Right lung (tissue), 5 donors: Measurements from ENCODE around the gene P4HB. TPM values are rescaled to one million over a fixed set of nuclear protein-coding genes. Genes with fewer than 3 reads are reported as not detected.

Source experiments
- DNase-seq, 2 donors: peaks; one replicate each; pipeline ENCODE4 v3.0.0-alpha.2; 2013
- polyA plus RNA-seq, 5 donors: library from polyadenylated mRNA; unstranded; fragments of 120-200 nt; gene quantifications; one replicate each; pipeline versions ENCODE4 v1.2.1 to v1.2.3, GENCODE V29; 2013; ENCODE audit warnings: inconsistent platforms in 1 of 5, low replicate concordance in 1 of 5; ENCODE audit not compliant: insufficient read length in 5 of 5, insufficient read depth in 1 of 5

P4HB gene
- polyA plus RNA-seq, 5 donors: 405 to 645 (median 548) TPM

DNA sequence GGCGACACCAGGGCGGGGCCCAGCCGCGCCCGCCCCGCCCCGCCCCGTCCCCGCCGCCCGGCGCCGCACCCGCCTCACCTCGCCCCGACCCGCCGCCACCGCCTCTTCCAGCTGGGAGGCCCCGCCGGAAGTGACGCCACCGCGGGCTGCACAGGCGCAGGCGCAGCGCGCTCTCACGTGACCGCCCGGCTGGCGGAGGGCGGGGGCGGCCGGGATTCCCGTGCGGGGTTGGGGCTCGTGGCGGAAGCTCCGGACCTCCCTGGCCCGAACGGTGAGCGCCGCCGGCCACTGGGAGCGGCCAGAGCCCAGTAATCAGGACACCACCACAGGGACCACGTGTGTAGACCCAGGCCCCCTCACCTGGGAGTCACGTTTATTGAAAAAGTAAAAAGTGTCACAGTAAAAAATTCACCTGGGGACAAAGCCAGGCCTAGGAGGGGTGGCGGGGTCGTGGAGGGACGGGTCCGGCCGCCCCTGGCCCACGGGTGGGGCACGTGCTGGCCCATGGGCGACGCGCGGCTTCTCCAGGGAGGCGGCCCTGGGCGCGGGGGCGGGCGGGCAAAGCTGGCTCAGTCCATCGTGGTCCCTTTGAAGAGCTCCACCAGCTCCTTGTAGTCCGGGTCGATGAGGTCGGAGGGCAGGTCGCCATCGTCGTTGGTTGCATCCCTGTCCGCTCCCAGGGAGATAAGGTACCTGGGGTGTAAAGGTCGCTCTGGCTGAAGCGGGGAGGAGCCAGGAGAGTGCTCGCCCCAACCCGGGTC is 27.0 kb downstream of the P4HB start, which contains the start of gene MCRIP1:
TSS of gene MCRIP1 (minus strand) at position 132 of the 761 bp plus-strand sequence. CDS start 8,785 bp downstream, outside the sequence.
- peak; percentile 92 for DNase-seq

DNA sequence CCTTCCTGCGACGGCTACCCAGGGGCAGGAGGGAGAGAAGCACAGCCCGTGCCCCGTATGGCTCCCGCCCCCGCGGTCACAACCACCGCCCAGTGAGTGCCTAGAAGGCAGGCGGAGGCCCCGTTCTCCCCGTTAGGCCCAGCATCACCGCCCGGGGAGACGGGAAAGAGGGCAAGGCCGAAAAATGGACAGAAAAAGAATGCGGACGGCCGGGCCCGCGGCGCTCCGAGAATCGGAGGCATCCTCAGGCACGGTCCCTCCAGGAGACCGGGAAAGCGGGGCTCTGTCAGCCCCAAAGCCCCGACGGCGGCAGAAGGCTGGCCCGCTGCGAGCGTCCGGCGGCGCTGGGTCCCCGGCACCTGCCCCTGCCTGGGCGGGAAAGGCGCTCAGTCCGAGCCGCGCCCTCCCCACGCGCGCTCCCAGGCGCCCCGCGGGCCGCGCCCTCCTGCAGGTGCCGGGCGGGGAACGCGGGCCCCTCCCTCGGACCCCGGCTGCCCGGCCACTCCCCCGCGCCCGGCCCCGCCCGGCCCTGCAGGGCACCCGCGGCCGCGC is 27.7 kb downstream of the P4HB start:
- DNase-seq: no peak

DNA sequence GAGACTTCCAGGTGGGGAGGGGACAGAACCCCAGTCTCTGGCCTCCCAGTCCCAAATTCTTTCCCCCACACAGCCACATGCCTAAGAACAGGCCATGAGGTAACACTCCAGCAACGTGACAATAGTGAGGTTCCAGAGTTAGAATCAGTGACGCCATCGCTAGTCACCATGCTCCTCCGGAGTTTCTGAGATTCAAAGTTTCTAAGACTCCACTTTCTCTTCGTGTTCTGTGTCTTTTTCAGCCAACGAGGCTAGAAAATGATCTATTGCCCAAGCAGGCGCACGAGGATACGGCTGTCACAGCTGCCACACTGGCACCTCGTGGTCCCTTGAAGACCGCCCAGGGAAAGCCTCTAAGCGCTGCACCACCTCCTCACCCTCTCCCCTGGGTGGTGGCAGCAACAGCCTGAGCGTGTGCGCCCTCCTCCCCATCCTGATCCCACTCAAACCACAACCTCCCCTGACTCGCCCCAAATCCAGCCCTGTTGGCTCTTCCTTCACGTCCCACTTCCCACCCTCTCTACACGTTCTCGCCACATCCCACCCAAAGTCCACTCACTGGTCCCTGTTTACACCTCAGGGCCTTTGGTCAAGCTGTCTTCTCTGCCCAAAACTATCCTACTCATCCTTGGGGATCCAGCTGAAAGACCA is 28.3 kb downstream of the P4HB start:
- no peak for DNase-seq

GRCh38 chr17:81831563-81831956 is 28.8 kb downstream of the P4HB start:
- no peak for DNase-seq

DNA sequence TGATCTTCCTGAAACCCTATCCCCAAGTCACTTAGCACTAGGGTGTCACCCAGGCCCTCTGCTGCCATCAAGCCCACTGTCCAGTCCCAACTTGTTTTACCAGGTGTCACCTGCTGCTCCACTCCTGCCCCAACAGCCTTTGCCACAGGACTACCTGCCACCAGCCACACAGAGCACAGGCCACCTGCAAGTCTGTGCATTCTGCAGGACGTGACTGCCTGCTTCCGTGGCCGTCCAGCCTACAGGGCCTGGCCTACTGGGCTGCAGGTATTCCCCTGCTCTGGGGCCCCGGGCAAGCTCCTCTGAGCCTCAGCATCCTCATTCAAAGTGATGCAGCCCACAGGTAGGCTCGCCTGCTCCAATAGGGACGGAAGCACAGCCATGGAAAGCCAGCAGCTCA is 30.5 kb downstream of the P4HB start:
- no peak for DNase-seq

- no peak for DNase-seq
These were observed 31.7 kb downstream of the P4HB start for GRCh38 chr17:81828656-81829055.

GRCh38 chr17:81825841-81826466 is 34.4 kb downstream of the P4HB start:
- no peak for DNase-seq

DNA sequence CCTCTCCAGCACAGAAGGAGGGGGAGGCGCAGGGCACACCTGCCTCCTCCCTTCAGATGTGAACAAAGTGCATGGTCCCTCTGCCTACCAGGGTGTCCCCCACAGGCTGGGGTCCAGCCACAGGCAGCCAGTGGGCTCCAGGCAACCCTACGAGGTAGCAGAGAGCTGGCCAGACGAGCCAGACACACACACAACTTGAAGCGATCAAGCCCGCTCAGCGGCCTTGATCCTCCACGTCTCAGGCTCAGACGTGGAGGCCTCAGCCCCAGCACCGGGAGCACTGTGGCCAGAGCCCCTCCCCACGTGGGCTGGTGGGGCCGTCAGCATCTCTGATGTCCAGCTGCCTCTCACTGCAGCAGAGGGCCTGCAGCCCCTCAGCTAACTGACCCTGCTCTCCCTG is 35.7 kb downstream of the P4HB start:
- DNase-seq: no peak

- no peak for DNase-seq
These were observed 36.4 kb downstream of the P4HB start for GRCh38 chr17:81823820-81824550.

DNA sequence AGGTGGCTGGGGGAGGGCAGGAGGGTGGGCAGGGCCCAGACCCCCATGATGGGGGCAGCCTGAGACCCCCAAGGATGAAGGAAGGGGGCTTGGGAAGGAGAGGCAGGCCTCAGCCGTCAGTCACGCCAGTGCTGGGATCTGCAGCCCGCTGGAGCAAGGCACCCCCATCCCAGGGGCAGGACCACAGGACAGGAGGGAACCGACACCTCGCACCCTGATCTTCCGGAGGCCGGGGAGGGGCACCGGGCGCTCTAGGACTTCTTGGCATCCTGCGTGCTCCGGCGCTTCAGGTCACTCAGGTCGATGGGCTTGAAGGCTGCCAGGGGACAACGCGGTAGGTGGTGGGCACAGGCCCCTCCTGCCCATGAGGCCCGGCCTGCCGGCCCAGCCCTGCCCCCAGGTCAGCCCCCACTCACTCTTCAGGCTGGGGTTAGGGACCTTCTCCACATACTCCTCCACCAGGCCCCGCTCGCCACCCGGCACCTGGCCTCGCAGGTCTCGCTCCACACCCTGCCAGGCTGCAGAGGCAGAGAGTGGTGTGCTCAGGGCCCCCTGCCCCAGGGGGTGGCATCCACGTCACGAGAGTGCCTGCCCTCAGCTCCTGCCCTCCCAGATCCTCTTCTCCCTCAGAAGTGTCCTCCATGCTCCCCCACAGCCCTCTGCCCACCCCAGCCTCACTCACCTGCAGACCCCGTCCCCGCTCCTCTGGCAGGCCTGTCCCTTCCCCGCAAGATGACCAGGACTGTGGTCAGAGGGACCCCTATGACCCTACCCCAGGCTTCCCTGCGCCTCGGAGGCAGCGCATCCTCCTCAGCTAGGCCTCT is 37.1 kb downstream of the P4HB start:
- DNase-seq: no peak

- DNase-seq: no peak
These were observed 38.1 kb downstream of the P4HB start for GRCh38 chr17:81822312-81822637.

DNA sequence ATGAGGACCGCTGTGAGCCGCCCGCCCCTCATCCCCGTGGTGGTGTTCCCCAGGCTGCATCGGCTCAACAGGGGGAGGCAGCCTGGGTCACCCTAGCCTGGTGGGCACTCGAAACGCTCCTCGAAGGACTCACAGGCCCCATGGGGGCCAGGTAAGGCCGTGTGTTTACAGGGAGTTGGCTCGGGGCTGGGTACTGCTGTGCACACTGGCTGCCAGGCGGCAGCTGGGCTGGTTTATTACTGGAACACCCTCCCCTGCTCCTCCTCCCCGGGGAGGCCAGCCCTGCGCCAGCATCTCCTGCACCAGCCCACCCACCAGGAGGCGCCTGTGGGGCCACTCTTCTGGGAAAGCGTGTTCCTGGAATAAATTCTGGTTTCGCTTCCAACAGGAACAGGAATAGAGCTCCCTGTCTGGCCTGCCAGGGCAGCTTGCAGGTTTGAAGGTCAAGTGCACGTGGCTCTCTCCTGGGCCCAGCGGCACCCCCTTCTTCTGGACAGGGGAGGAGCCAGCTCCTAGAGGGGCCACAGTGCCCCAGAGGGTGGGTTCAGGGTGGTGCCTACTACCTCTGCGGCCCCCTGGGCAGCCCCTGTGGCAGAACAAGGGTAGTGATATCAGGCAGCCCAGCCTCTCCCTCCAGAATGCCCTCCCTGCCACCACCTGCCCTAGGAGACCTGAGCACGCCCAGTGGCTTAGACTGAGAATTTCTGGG is 38.6 kb downstream of the P4HB start:
- DNase-seq: no peak

GRCh38 chr17:81821147-81821546 is 39.2 kb downstream of the P4HB start:
- DNase-seq: no peak

- no peak for DNase-seq
These were observed 40.6 kb downstream of the P4HB start for GRCh38 chr17:81819708-81820107.

DNA sequence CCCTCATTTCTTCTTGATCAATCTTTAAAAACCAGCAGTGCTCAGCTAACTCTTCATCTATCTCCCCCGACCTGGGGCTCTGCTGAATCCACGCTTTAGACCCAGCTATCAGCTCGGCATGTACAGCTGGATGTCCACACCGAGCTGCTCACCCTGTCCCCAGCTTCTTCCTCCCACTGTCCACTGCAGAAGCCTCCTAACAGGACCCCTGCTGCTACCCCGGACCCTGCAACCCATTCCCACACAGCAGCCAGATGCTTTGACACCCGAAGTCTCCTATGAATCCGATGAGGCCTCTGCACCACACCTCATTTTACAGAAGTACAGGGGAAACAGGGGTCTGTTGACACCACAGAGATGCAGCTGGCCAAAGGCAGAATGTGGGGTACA is 42.6 kb downstream of the P4HB start:
- no peak for DNase-seq

- no peak for DNase-seq
These were observed 44.7 kb downstream of the P4HB start for GRCh38 chr17:81815646-81815986.

GRCh38 chr17:81814748-81815645 is 45.3 kb downstream of the P4HB start:
- DNase-seq: peak; percentile 36 to 52

DNA sequence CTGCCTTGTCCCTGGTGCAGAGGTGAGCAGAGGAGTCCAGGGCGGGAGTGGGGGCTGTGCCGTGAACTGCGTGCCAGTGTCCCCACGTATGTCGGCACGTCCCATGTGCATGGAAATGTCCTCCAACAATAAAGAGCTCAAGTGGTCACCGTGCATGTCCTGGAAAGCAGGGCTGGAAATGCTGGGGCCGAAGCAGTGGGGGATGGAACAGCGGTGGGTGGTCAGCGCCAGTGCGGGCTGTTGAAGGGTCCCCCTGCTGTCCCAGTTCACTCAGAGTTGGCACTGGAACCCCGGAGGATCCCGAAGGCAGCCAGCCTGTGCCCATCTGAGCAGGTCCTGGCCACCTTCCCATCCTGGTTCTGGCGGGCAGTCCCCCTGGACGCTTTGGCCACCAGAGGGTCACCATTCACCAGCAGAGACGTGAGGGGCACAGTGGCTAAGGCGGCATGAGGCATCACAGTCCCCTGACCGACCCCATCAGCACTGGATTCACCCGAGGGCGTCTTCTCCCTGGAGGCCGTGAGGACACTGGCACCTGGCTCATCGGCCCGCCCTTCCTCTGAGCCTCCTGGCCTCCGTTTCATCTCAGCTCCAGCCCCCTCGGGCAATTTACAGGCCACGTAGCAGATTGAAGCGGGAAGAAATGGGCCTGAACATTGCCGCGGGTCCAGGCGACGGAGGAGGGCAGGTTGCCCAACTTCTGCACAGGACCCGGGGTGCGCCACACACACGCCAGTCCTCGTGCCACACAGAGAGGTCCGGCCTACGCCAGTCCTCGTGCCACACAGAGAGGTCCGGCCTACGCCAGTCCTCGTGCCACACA is 46.3 kb downstream of the P4HB start:
- DNase-seq: no peak

DNA sequence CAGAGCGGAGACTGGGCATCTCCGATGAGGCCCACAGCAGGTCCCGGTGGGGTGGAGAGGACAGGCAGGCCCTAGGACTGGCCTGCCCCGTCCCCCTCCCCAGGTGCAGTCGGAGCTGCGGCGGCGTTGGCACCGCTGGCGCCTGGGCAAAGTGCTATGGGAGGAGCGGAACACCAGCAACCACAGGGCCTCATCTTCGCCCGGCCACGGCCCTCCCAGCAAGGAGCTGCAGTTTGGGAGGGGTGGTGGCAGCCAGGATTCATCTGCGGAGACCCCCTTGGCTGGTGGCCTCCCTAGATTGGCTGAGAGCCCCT is 47.0 kb downstream of the P4HB start:
- no peak for DNase-seq
